C4-2B (cell line): ENCODE measurements around the gene MARCHF5.
A peak's percentile ranks its signal among the peaks of the same experiment; 100 is the strongest.

Experiments
- H3K27ac ChIP-seq: fragments of 450-650 bp; 2 replicates; pipeline ENCODE4 v1.5.1; 2017
- ZFX ChIP-seq: fragments of 450-650 bp; IDR thresholded peaks from 2 replicates; pipeline ENCODE4 v1.6.1; 2017
- TF ChIP-seq, protein P1 (sequence below): fragments of 450-650 bp; conservative IDR thresholded peaks from 2 replicates; pipeline ENCODE4 v1.5.1; 2017; ENCODE audit warnings: mild to moderate bottlenecking

Gene MARCHF5

DNA sequence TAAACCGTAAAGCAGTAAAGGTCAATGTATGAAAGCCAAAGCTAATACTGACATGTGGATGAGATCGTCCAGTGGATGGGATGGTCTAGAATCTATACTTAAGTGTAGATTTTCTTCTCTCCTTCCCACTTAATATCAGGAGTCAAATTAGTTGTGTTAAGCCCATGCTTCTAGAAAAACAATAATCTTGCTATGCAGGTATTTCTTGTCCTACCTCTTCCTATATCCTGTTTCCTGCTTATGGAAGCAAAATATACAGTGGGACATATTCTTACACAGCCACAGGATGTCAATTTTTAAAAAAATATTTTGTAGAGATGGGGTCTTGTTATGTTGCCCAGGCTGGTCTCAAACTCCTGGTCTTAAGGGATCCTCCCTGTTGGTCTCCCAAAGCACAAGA is 27.6 kb upstream of the MARCHF5 start:
- peak overlapping the region; percentile 52 for H3K27ac ChIP-seq
- no peak for TF ChIP-seq ZFX
- TF ChIP-seq, protein P1, sequence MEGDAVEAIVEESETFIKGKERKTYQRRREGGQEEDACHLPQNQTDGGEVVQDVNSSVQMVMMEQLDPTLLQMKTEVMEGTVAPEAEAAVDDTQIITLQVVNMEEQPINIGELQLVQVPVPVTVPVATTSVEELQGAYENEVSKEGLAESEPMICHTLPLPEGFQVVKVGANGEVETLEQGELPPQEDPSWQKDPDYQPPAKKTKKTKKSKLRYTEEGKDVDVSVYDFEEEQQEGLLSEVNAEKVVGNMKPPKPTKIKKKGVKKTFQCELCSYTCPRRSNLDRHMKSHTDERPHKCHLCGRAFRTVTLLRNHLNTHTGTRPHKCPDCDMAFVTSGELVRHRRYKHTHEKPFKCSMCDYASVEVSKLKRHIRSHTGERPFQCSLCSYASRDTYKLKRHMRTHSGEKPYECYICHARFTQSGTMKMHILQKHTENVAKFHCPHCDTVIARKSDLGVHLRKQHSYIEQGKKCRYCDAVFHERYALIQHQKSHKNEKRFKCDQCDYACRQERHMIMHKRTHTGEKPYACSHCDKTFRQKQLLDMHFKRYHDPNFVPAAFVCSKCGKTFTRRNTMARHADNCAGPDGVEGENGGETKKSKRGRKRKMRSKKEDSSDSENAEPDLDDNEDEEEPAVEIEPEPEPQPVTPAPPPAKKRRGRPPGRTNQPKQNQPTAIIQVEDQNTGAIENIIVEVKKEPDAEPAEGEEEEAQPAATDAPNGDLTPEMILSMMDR = no peak

DNA sequence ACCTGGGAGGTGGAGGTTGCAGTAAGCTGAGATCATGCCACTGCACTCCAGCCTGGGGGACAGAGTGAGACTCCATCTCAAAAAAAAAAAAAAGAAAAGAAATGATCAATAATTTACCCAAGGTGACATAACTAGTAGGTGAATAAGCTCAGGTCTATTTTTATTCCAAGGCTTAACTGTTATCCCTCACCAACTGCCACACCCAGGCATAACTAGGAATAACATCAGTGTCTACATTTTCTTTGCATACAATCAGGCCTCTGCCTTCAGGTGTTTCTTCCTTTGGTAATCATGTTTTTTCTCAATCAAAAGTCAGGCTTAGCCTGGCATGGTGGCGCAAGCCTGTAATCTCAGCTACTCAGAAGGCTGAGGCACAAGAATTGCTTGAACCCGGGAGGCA is 26.7 kb upstream of the MARCHF5 start:
- TF ChIP-seq ZFX = no peak
- TF ChIP-seq, protein P1 = no peak
- peak overlapping the region; percentile 22; the same call in 1 of the 2 replicates for H3K27ac ChIP-seq

DNA sequence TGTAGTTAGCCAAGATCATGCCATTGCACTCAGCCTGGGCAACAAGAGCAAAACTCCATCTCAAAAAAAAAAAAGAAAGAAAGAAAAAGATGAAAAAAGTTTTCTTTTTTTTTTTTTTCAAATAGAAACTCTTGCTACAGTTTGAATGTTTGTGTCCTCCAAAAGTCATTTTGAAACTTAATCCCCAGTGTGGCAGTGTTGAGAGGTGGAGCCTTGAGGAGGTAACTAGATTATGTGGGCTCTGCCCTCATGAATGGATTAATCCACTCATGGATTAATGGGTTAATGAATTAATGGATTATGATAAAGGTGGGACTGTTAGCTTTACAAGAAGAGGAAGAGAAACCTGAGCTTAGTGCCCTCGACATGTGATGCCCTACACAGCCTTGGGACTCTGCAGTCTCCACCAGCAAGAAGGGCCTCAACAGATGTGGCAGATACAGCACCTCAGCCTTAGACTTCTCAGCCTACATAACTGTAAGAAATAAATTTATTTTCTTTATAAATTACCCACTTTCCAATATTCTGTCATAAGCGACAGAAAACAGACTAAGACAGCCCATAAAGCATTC is 25.2 kb upstream of the MARCHF5 start:
- TF ChIP-seq ZFX = no peak
- TF ChIP-seq, protein P1 = no peak
- H3K27ac ChIP-seq = no peak overlapping the region

DNA sequence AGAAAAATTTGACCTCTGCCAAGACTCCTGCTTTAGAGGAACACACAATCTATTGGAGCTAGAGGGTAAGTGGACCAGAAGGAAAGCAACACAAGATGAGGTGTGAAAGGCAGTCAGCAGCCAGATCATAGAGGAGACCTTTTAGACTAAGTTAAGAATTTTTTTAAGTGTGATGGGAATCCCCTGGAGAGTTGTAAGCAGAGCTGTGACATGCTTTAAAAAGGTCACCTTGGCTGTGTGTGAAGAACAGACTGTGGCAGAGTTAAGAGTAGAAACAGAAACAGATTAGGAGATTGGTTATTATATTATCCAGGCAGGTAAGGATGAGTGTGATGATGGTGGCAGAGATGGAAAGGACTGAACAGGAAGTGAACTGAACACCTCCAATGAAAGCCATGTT is 23.6 kb upstream of the MARCHF5 start:
- TF ChIP-seq, protein P1 = no peak
- no peak for TF ChIP-seq ZFX
- H3K27ac ChIP-seq = no peak overlapping the region

DNA sequence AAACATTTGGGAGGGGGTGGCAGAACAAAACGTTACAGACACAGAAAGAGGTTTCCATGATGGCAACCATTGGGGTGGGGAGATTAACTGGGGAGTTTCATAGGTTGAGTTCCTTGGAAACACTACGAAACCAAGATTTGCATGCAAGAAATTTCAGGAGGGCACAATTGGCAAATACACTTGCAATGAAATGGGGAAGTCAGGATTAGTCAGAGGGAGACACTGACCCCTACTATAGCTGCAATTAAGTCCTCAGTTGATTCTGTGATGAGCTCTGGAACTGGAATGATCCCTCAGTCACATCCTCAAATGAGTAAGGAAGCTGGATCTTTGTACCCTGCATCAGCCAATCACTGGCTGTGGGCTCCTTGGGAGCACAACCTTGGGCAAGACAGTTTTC is 22.2 kb upstream of the MARCHF5 start:
- TF ChIP-seq, protein P1 = no peak
- TF ChIP-seq ZFX = no peak

DNA sequence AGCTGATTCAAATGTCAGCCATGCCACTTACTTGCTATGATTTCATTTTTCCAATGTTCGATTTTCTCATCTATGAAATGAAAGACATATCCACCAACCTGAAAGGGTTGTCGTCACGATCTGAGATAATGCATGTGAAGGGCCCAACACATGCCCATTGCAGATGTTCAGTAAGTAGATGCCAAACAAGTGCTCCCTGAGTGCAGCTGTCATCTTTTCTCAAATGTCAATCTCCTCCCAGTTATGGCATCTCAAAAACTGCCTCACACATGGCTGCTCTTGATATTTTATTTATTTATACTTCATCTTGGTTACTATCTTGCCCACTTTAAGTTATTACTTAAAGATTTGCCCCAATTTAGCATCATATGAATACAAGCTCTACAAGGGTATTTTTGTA is 16.9 kb upstream of the MARCHF5 start:
- H3K27ac ChIP-seq = no peak overlapping the region
- TF ChIP-seq, protein P1 = no peak
- no peak for TF ChIP-seq ZFX

More for the DNA sequence above, 22.2 kb upstream of the MARCHF5 start:
- H3K27ac ChIP-seq = no peak overlapping the region

DNA sequence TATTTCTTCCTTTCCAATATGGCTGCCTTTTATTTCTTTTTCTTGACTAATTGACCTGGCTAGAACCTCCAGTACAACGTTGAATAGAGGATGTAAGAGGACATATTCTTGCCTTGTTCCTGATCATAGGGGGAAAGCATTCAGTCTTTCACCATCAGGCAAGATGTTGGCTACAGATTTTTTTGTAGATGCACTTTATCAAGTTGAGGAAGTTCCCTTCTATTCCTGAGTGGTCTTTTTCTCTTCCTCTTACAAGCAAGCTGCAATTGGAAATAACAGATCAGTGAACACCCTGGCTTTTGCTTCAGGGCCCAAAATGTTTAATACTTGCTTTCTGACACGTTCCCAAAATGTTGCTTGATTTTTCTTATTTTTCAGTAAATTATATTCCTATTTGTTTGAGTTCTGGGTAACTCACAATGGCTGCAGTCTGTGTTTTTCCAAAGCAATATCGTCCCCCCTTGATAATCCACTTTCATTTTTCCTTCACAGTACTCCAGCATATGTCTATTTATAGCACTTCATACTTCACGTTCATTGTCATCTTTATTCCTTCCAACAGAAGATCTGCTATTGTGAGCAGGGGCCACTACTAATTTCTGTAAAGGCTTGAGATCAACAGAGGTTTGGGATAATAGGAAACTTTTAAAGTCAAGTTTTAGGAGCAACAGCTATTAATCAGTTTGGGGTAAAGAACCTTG is 11.8 kb upstream of the MARCHF5 start:
- TF ChIP-seq ZFX = no peak
- TF ChIP-seq, protein P1 = no peak
- H3K27ac ChIP-seq = no peak overlapping the region
